HepG2 (cell line): ENCODE data around the gene ARL9. TPM values are rescaled to one million over a fixed set of nuclear protein-coding genes. Genes with fewer than 3 reads are reported as not detected.

ENCODE experiments used
- ATAC-seq: fragments of 200-7000 bp; cut with Tn5 transposase; 3 replicates; pipeline ENCODE4 v1.9.1; 2020; ENCODE audit warnings: mild to moderate bottlenecking, moderate library complexity
- BruUV-seq: library from RNA; stranded (reverse); fragments of 400-500 nt; replicated peaks from 2 replicates; lab custom pipeline; 2021; lab: Mats Ljungman, UMichigan
- CTCF ChIA-PET: fragments of 300-600 bp; formaldehyde crosslinking; extraction: SDS; loops from one replicate; lab custom pipeline; 2021; ENCODE audit warnings: low total read pairs, inconsistent platforms, low intra/inter-chr PET ratio; lab: Yijun Ruan, JAX
- POLR2A ChIA-PET: fragments of 350-600 bp; sonication (Branson Sonifier 250); formaldehyde crosslinking; loops from one replicate; lab custom pipeline; 2020; ENCODE audit warnings: antibody characterized with exemption, inconsistent platforms; lab: Yijun Ruan, JAX
- DNase-seq: peaks from one replicate; pipeline ENCODE4 v3.0.0-alpha.2; 2015; ENCODE audit warnings: low spot score
- FAIRE-seq: peaks from 3 replicates; lab custom pipeline; 2011; peaks lifted over from hg19 to GRCh38; lab: Jason Lieb, UNC
- H2AFZ ChIP-seq: one replicate; pipeline ENCODE4 v1.6.1; 2011; ENCODE audit warnings: low read length, inconsistent platforms
- H3K27ac ChIP-seq: fragments of 300-600 bp; 3 replicates; pipeline ENCODE4 v1.8.0; 2011; ENCODE audit warnings: mixed run types, mild to moderate bottlenecking, mixed read lengths, low read length, inconsistent platforms; ENCODE audit not compliant: insufficient read depth; ENCODE audit errors: extremely low read length
- H3K27me3 ChIP-seq, 2 experiments: fragments of 200-600 bp in 1 of 2; 2 replicates in 1 of 2; 3 replicates in 1 of 2; pipeline versions ENCODE4 v1.6.0 to v1.8.0; 2011; ENCODE audit warnings: low read length in 2 of 2, mild to moderate bottlenecking in 2 of 2, moderate library complexity in 2 of 2, inconsistent platforms in 1 of 2; ENCODE audit not compliant: insufficient read depth in 2 of 2, control insufficient read depth in 1 of 2
- H3K36me3 ChIP-seq, 2 experiments: fragments of 200-600 bp in 1 of 2; replicated peaks in 1 of 2; 2 replicates in 1 of 2; 3 replicates in 1 of 2; pipeline versions ENCODE4 v1.5.1 to v1.8.0; 2011; ENCODE audit warnings: low read length in 2 of 2, inconsistent platforms in 1 of 2; ENCODE audit not compliant: insufficient read depth in 2 of 2, control insufficient read depth in 1 of 2
- H3K4me1 ChIP-seq: 2 replicates; pipeline ENCODE4 v1.5.1; 2012; ENCODE audit warnings: low read length, inconsistent platforms; ENCODE audit not compliant: insufficient read depth
- H3K4me2 ChIP-seq: 2 replicates; pipeline ENCODE4 v1.6.0; 2011; ENCODE audit warnings: low read depth, low read length, inconsistent platforms
- H3K4me3 ChIP-seq, 3 experiments: fragments of 200-600 bp in 1 of 3; sonication (generic), shearing (Covaris generic) in 1 of 3; replicated peaks in 1 of 3; 2 replicates each; pipeline ENCODE4 v1.5.1; 2011 to 2016; ENCODE audit warnings: low read length in 3 of 3, inconsistent platforms in 2 of 3, low read depth in 2 of 3, mild to moderate bottlenecking in 2 of 3, control low read depth in 1 of 3, mixed read lengths in 1 of 3; ENCODE audit not compliant: insufficient read depth in 1 of 3
- H3K79me2 ChIP-seq: one replicate; pipeline ENCODE4 v1.6.1; 2011; ENCODE audit warnings: low read length, inconsistent platforms; ENCODE audit not compliant: insufficient read depth
- H3K9ac ChIP-seq: 2 replicates; pipeline ENCODE4 v1.6.0; 2011; ENCODE audit warnings: mild to moderate bottlenecking, low read depth, low read length, inconsistent platforms; ENCODE audit not compliant: insufficient read depth
- H3K9me3 ChIP-seq: 2 replicates; pipeline ENCODE4 v1.5.1; 2012; ENCODE audit warnings: mild to moderate bottlenecking, low read length
- H4K20me1 ChIP-seq: 2 replicates; pipeline ENCODE4 v1.6.0; 2011; ENCODE audit warnings: inconsistent platforms, mild to moderate bottlenecking, low read length, moderate library complexity; ENCODE audit not compliant: insufficient read depth
- BRD4 ChIP-seq: sonication (generic); formaldehyde crosslinking; IDR thresholded peaks from 2 replicates; pipeline ENCODE4 v1.4.0; 2020; ENCODE audit warnings: missing genetic modification reagents
- POLR2A ChIP-seq, 2 experiments: IDR thresholded peaks; 2 replicates each; pipeline ENCODE4 v1.6.1; 2011; ENCODE audit warnings: low read depth in 2 of 2, low read length in 2 of 2, mild to moderate bottlenecking in 1 of 2, moderate library complexity in 1 of 2; ENCODE audit not compliant: insufficient read depth in 1 of 2
- POLR2AphosphoS2 ChIP-seq: IDR thresholded peaks from 2 replicates; pipeline ENCODE4 v1.6.1; 2011; ENCODE audit warnings: low read depth, low read length, improper control_type of control experiment
- POLR2G ChIP-seq: fragments of 200-400 bp; formaldehyde crosslinking; IDR thresholded peaks from 2 replicates; pipeline ENCODE4 v1.6.1; 2018; ENCODE audit warnings: mild to moderate bottlenecking, low read depth, low read length, moderate library complexity
- PRDM4 ChIP-seq: sonication (generic); formaldehyde crosslinking; IDR thresholded peaks from 2 replicates; pipeline ENCODE4 v1.9.0; 2021; ENCODE audit warnings: missing genetic modification reagents, borderline replicate concordance
- RBM22 ChIP-seq: fragments of 200-400 bp; formaldehyde crosslinking; optimal IDR thresholded peaks from 2 replicates; pipeline ENCODE3; 2017; ENCODE audit warnings: mild to moderate bottlenecking, low read length, moderate library complexity
- TGIF2 ChIP-seq: IDR thresholded peaks from 2 replicates; pipeline ENCODE4 v1.6.1; 2016; ENCODE audit warnings: control low read depth, missing compliant biosample characterization
- U2AF2 ChIP-seq: fragments of 200-400 bp; formaldehyde crosslinking; IDR thresholded peaks from 2 replicates; pipeline ENCODE4 v1.6.1; 2017; ENCODE audit warnings: low read depth, mild to moderate bottlenecking, low read length
- ZBTB21 ChIP-seq: sonication (generic); formaldehyde crosslinking; IDR thresholded peaks from 2 replicates; pipeline ENCODE4 v1.4.0; 2020; ENCODE audit warnings: missing genetic modification reagents
- ZNF142 ChIP-seq: sonication (generic); formaldehyde crosslinking; IDR thresholded peaks from 2 replicates; pipeline ENCODE4 v1.4.0; 2020; ENCODE audit warnings: missing genetic modification reagents
- WGBS: methylation state at CpG from one replicate; pipeline ENCODE4 v1.1.6; 2017; ENCODE audit warnings: low lambda C conversion rate; 5-methylcytosine and 5-hydroxymethylcytosine counted together
- in situ Hi-C: cut with HindIII; loops from 2 replicates; pipeline ENCODE4 v1.10.0; 2017; ENCODE audit warnings: low pct_unique_long_range_greater_than_20kb; ENCODE audit not compliant: extremely low pct_ligation_motif_present
- intact Hi-C: fragments of 100-400 bp; cut with micrococcal nuclease; formaldehyde crosslinking; loops from one replicate; pipeline ENCODE4 v1.10.0; 2022; ENCODE audit not compliant: unreplicated experiment
- polyA plus RNA-seq, 8 experiments: library from polyadenylated mRNA; depleted of rRNA in 3 of 8; stranded (reverse) in 7 of 8; unstranded in 1 of 8; fragments of >200 nt; fragmentation: Illumina TruSeq in 4 of 8; extraction: Trizol in 4 of 8; gene quantifications; 2 replicates each; pipeline versions ENCODE4 v1.2.1 to v1.2.3, GENCODE V29; 2011 to 2016; ENCODE audit warnings: low read depth in 4 of 8, missing spikeins in 1 of 8, mixed read lengths in 1 of 8; ENCODE audit not compliant: insufficient read depth in 1 of 8
- total RNA-seq, 5 experiments: library from RNA; depleted of rRNA; stranded (reverse); fragments of >200 nt; fragmentation: Illumina TruSeq; extraction: Trizol; gene quantifications; 2 replicates each; pipeline ENCODE4 v1.2.3, GENCODE V29; 2016; ENCODE audit warnings: low read depth in 1 of 5

The ARL9 gene
- total and polyA plus RNA-seq, 2 of the 13 experiments (the other 11 are each of a cell fraction or from before 2014, with no cell fraction given), result not detected

- BruUV-seq, result no TSS peak
- Histone ChIP-seq H3K36me3 (peaks cover 5 to 30% of the 10 kb centered on the region in 2 experiments), H3K4me2 (no peak overlapping the region), H2AFZ (no peak overlapping the region), H3K4me1 (peaks cover 14% of the 10 kb centered on the region), H3K27ac (no peak overlapping the region), H4K20me1 (peaks cover 13% of the 10 kb centered on the region), H3K4me3 (no peak overlapping the region), H3K79me2 (peaks cover 37% of the 10 kb centered on the region), H3K9me3 (no peaks in the 10 kb centered on the region), H3K27me3 (no peaks in the 10 kb centered on the region; a peak in 1 of 5 replicates), H3K9ac (no peak overlapping the region)
- 98% methylated on average over 5 of the region's 5 CpGs for WGBS
- ChIA-PET CTCF (no interaction called here), POLR2A (interaction anchor here (2.1 kb wide), 1 partner anchor 28 kb away, joined by 6 read pairs; the partner anchor contains the start of genes PAICS and PPAT)
- DNase-seq (no peak), FAIRE-seq (no peak), ATAC-seq (no peak)
- intact Hi-C loops (loop anchor here (2.0 kb wide), 1 partner anchor 23 kb away; no protein-coding TSS in a partner anchor), in situ Hi-C loops (no loop called here)
- TF ChIP-seq POLR2A (IDR thresholded peaks at IDR 0.05; ENCODE audit: insufficient read depth in 1 of 2, low read depth in 2 of 2, low read length in 2 of 2), result peak in 1 of 2 experiments; percentile 40; a peak in 2 of 4 replicates
- no peak for TF ChIP-seq PRDM4 (CRISPR knock-in tag)
- peak; percentile 86 for TF ChIP-seq RBM22
- TF ChIP-seq POLR2G, result peak; percentile 51
- TF ChIP-seq U2AF2, result no peak
- TF ChIP-seq TGIF2 (CRISPR knock-in tag), result no peak
- TF ChIP-seq ZNF142, result no peak
- TF ChIP-seq ZBTB21, result no peak
- no peak for TF ChIP-seq BRD4 (CRISPR knock-in tag)
- peak; percentile 6; the same call in 1 of the 2 replicates for TF ChIP-seq POLR2AphosphoS2
Measured at GRCh38 chr4:56463711-56464110, 41.9 kb upstream of the ARL9 start.
